Effector memory CD4-positive, alpha-beta T cell (primary cell): ENCODE measurements around the gene PPP1R10.

Source experiments
- DNase-seq, 3 donors: peaks; one replicate each; pipeline ENCODE4 v3.0.0-alpha.2; 2020
- H3K27ac ChIP-seq: 2 replicates; pipeline ENCODE4 v1.7.0; 2013; ENCODE audit warnings: mild to moderate bottlenecking, low read length, moderate library complexity; ENCODE audit not compliant: insufficient read depth, poor library complexity, severe bottlenecking
- H3K27me3 ChIP-seq: replicated peaks from 2 replicates; pipeline ENCODE4 v1.7.0; 2013; ENCODE audit warnings: mild to moderate bottlenecking, low read length; ENCODE audit not compliant: insufficient read depth, control insufficient read depth, poor library complexity, severe bottlenecking
- H3K36me3 ChIP-seq: 2 replicates; pipeline ENCODE4 v1.7.0; 2013; ENCODE audit warnings: mild to moderate bottlenecking, low read length, moderate library complexity; ENCODE audit not compliant: control insufficient read depth, insufficient read depth
- H3K4me1 ChIP-seq: 2 replicates; pipeline ENCODE4 v1.7.0; 2013; ENCODE audit warnings: low read length, mild to moderate bottlenecking; ENCODE audit not compliant: control insufficient read depth, insufficient read depth, poor library complexity, severe bottlenecking
- H3K4me3 ChIP-seq: 2 replicates; pipeline ENCODE4 v1.7.0; 2013; ENCODE audit warnings: low read length, low read depth, mild to moderate bottlenecking; ENCODE audit not compliant: insufficient read depth, poor library complexity, severe bottlenecking
- H3K9me3 ChIP-seq: 2 replicates; pipeline ENCODE4 v1.7.0; 2013; ENCODE audit warnings: mild to moderate bottlenecking, low read length, moderate library complexity; ENCODE audit not compliant: control insufficient read depth

Gene PPP1R10

GRCh38 chr6:30562470-30563425 is 54.3 kb downstream of the PPP1R10 start:
- Histone ChIP-seq H3K9me3 (no peaks in the 10 kb centered on the region), H3K4me3 (no peak overlapping the region), H3K27me3 (no peaks in the 10 kb centered on the region), H3K4me1 (no peaks in the 10 kb centered on the region), H3K36me3 (peaks cover 12% of the 10 kb centered on the region), H3K27ac (no peak overlapping the region)
- no peak for DNase-seq

GRCh38 chr6:30560930-30561329 is 56.1 kb downstream of the PPP1R10 start:
- Histone ChIP-seq H3K4me3 (no peak overlapping the region), H3K4me1 (no peaks in the 10 kb centered on the region), H3K27ac (peak overlapping the region; percentile 3), H3K27me3 (no peaks in the 10 kb centered on the region), H3K9me3 (no peaks in the 10 kb centered on the region), H3K36me3 (peaks cover 12% of the 10 kb centered on the region)
- no peak for DNase-seq

DNA sequence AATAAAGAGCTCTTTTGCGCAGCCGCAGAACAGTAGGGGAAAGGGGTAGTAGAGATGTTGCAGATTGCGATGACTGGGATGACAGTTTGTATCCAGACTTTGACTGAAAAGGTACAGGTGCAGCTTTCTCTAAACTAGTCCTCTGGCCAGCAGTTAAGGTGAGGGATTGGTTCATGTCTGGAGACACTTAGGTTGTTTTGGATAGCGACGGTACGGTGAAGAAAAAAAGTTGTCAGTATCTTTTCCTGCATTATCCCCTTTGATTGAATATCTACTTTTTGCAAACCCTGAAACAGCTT is 59.4 kb downstream of the PPP1R10 start:
- Histone ChIP-seq H3K36me3 (peaks cover 14% of the 10 kb centered on the region), H3K27ac (peak overlapping the region; percentile 94), H3K4me3 (peak overlapping the region; percentile 83), H3K4me1 (peaks cover 6% of the 10 kb centered on the region), H3K27me3 (no peaks in the 10 kb centered on the region), H3K9me3 (no peaks in the 10 kb centered on the region)
- DNase-seq, result peak in 1 of 3 donors; percentile 29

- no peaks in the 10 kb centered on the region for H3K9me3 ChIP-seq
- H3K36me3 ChIP-seq, result peaks cover 15% of the 10 kb centered on the region
- no peaks in the 10 kb centered on the region for H3K27me3 ChIP-seq
- peak; percentile 82 to 88 (median 83) for DNase-seq
- peak within 1 kb of the TSS; percentile 83 for H3K4me3 ChIP-seq
- peak within 1 kb of the TSS; percentile 94 for H3K27ac ChIP-seq
- peaks cover 6% of the 10 kb centered on the region for H3K4me1 ChIP-seq
Observed at GRCh38 chr6:30556906-30557682, 59.9 kb downstream of the PPP1R10 start, which contains the start of gene PRR3. TSS of gene PRR3 (plus strand) at chr6:30557295. CDS start at chr6:30557345, 50 bp downstream.

GRCh38 chr6:30556066-30556905 is 60.8 kb downstream of the PPP1R10 start, which contains the start of gene GNL1:
TSS of gene GNL1 (minus strand) at chr6:30556489. CDS start at chr6:30556203, 286 bp downstream.
- Histone ChIP-seq H3K4me3 (peak within 1 kb of the TSS; percentile 83), H3K27ac (peak within 1 kb of the TSS; percentile 94), H3K4me1 (peaks cover 6% of the 10 kb centered on the region), H3K27me3 (no peaks in the 10 kb centered on the region), H3K36me3 (peaks cover 22% of the 10 kb centered on the region), H3K9me3 (no peaks in the 10 kb centered on the region)
- DNase-seq, result peak; percentile 97 to 99 (median 99)

DNA sequence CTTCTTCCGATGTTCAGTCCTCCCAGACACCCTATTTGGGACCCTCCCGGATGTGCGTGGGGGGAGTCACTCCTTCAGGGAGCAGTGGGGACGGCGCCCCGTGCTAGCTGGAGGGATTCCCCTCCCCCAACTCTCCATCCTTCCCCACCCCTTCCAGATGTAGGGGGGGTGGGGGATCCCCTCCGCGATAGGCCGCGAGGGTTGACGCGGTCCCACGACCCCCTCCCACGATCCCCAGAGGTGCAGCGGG is 61.3 kb downstream of the PPP1R10 start:
- Histone ChIP-seq H3K27me3 (no peaks in the 10 kb centered on the region), H3K4me3 (peak overlapping the region; percentile 83), H3K9me3 (no peaks in the 10 kb centered on the region), H3K36me3 (peaks cover 27% of the 10 kb centered on the region), H3K27ac (peak overlapping the region; percentile 94), H3K4me1 (peaks cover 6% of the 10 kb centered on the region)
- DNase-seq, result no peak

GRCh38 chr6:30554962-30555815 is 61.9 kb downstream of the PPP1R10 start:
- Histone ChIP-seq H3K27ac (peak overlapping the region; percentile 94), H3K4me1 (peaks cover 6% of the 10 kb centered on the region), H3K9me3 (no peaks in the 10 kb centered on the region), H3K36me3 (peaks cover 32% of the 10 kb centered on the region), H3K27me3 (no peaks in the 10 kb centered on the region), H3K4me3 (peak overlapping the region; percentile 83)
- DNase-seq, result no peak

- Histone ChIP-seq H3K27me3 (no peaks in the 10 kb centered on the region), H3K4me1 (peaks cover 6% of the 10 kb centered on the region), H3K9me3 (no peaks in the 10 kb centered on the region), H3K4me3 (no peak overlapping the region), H3K36me3 (peaks cover 35% of the 10 kb centered on the region), H3K27ac (no peak overlapping the region)
- DNase-seq, result no peak
Observed at GRCh38 chr6:30554404-30554803, 62.6 kb downstream of the PPP1R10 start.
